Neuronal stem cell (in vitro differentiated cells): ENCODE data around the gene CPA4.

ENCODE experiments used
- DNase-seq: peaks from one replicate; pipeline ENCODE4 v3.0.0-alpha.2; 2013; ENCODE audit warnings: low spot score
- H2AFZ ChIP-seq: one replicate; pipeline ENCODE4 v1.6.1; 2013; ENCODE audit warnings: mild to moderate bottlenecking, low read length, inconsistent platforms
- H2AK5ac ChIP-seq: 2 replicates; pipeline ENCODE4 v1.6.1; 2013; ENCODE audit warnings: low read depth, mild to moderate bottlenecking, inconsistent platforms, low read length, moderate library complexity, mixed read lengths
- H2BK120ac ChIP-seq: 2 replicates; pipeline ENCODE4 v1.6.1; 2013; ENCODE audit warnings: low read depth, mild to moderate bottlenecking, inconsistent platforms, low read length, moderate library complexity, mixed read lengths
- H2BK12ac ChIP-seq: one replicate; pipeline ENCODE4 v1.6.1; 2013; ENCODE audit warnings: low read length, inconsistent platforms
- H2BK15ac ChIP-seq: 2 replicates; pipeline ENCODE4 v1.6.1; 2013; ENCODE audit warnings: mild to moderate bottlenecking, low read length, inconsistent platforms, mixed read lengths
- H2BK5ac ChIP-seq: one replicate; pipeline ENCODE4 v1.6.1; 2013; ENCODE audit warnings: inconsistent platforms, mild to moderate bottlenecking, low read length, moderate library complexity
- H3K14ac ChIP-seq: one replicate; pipeline ENCODE4 v1.6.1; 2013; ENCODE audit warnings: low read length, inconsistent platforms
- H3K18ac ChIP-seq: 2 replicates; pipeline ENCODE4 v1.6.1; 2013; ENCODE audit warnings: low read length, inconsistent platforms
- H3K23ac ChIP-seq: 2 replicates; pipeline ENCODE4 v1.6.1; 2013; ENCODE audit warnings: low read depth, mild to moderate bottlenecking, mixed read lengths, low read length, inconsistent platforms; ENCODE audit not compliant: poor library complexity
- H3K27ac ChIP-seq: replicated peaks from 3 replicates; pipeline ENCODE4 v1.5.1; 2013; ENCODE audit warnings: low read length, inconsistent platforms
- H3K27me3 ChIP-seq, 3 experiments: 2 replicates each; pipeline ENCODE4 v1.6.1; 2013; ENCODE audit warnings: low read length in 3 of 3, mild to moderate bottlenecking in 2 of 3, inconsistent platforms in 1 of 3, low read depth in 1 of 3, mixed read lengths in 1 of 3, moderate library complexity in 1 of 3; ENCODE audit not compliant: control insufficient read depth in 3 of 3, insufficient read depth in 3 of 3
- H3K36me3 ChIP-seq, 2 donors: replicated peaks in 1 of 2; 2 replicates each; pipeline ENCODE4 v1.6.1; 2013; ENCODE audit warnings: low read length in 2 of 2; ENCODE audit not compliant: control insufficient read depth in 2 of 2, insufficient read depth in 2 of 2
- H3K4ac ChIP-seq: 2 replicates; pipeline ENCODE4 v1.6.1; 2013; ENCODE audit warnings: inconsistent platforms, mild to moderate bottlenecking, low read length, moderate library complexity
- H3K4me1 ChIP-seq, 2 donors: 1 replicate in 1 of 2; 2 replicates in 1 of 2; pipeline ENCODE4 v1.6.1; 2013; ENCODE audit warnings: low read length in 2 of 2, low read depth in 1 of 2; ENCODE audit not compliant: control insufficient read depth in 2 of 2, insufficient read depth in 1 of 2
- H3K4me2 ChIP-seq: one replicate; pipeline ENCODE4 v1.6.1; 2013; ENCODE audit warnings: mild to moderate bottlenecking, low read length, inconsistent platforms; ENCODE audit not compliant: insufficient read depth, poor library complexity, severe bottlenecking
- H3K4me3 ChIP-seq, 2 donors: 2 replicates each; pipeline ENCODE4 v1.5.1; 2013; ENCODE audit warnings: low read length in 2 of 2, mild to moderate bottlenecking in 2 of 2, inconsistent platforms in 1 of 2, moderate library complexity in 1 of 2
- H3K79me1 ChIP-seq: one replicate; pipeline ENCODE4 v1.6.1; 2013; ENCODE audit warnings: low read depth, mild to moderate bottlenecking, inconsistent platforms, low read length, moderate library complexity
- H3K9ac ChIP-seq: one replicate; pipeline ENCODE4 v1.6.1; 2013; ENCODE audit warnings: mild to moderate bottlenecking, low read depth, low read length, inconsistent platforms; ENCODE audit not compliant: poor library complexity
- H3K9me3 ChIP-seq, 2 donors: replicated peaks in 1 of 2; 2 replicates each; pipeline versions ENCODE3 to v1.6.1; 2013; ENCODE audit warnings: low read length in 2 of 2, mild to moderate bottlenecking in 2 of 2, inconsistent platforms in 1 of 2, low read depth in 1 of 2, mixed read lengths in 1 of 2, moderate library complexity in 1 of 2; ENCODE audit not compliant: control insufficient read depth in 2 of 2, insufficient read depth in 1 of 2
- H4K8ac ChIP-seq: one replicate; pipeline ENCODE4 v1.6.1; 2013; ENCODE audit warnings: low read depth, mild to moderate bottlenecking, inconsistent platforms, low read length, moderate library complexity
- H4K91ac ChIP-seq: one replicate; pipeline ENCODE4 v1.6.1; 2013; ENCODE audit warnings: low read length, low read depth, mild to moderate bottlenecking, inconsistent platforms; ENCODE audit not compliant: poor library complexity
- WGBS, 2 donors: extraction: QIAGEN DNeasy Blood & Tissue Kit; methylation state at CpG; one replicate each; pipeline ENCODE4 v1.1.7; 2013; ENCODE audit warnings: missing lambda C conversion rate in 2 of 2, mixed read lengths in 1 of 2; ENCODE audit not compliant: insufficient read length in 2 of 2, insufficient replicate concordance in 1 of 2; ENCODE audit errors: extremely low coverage in 2 of 2; 5-methylcytosine and 5-hydroxymethylcytosine counted together

CPA4 gene

GRCh38 chr7:130333832-130334231 is 40.9 kb downstream of the CPA4 start:
- H3K4me1 ChIP-seq, result peaks cover 0 to 2% of the 10 kb centered on the region in 2 donors
- H3K18ac ChIP-seq, result no peak overlapping the region
- H2BK15ac ChIP-seq, result no peak overlapping the region
- H3K23ac ChIP-seq, result no peak overlapping the region
- no peak overlapping the region for H3K4me3 ChIP-seq
- no peak overlapping the region for H2BK12ac ChIP-seq
- H2BK5ac ChIP-seq, result no peak overlapping the region
- WGBS, 2 donors, result no CpG with 5 or more reads among the region's 2 CpGs
- no peaks in the 10 kb centered on the region for H3K79me1 ChIP-seq
- H3K9me3 ChIP-seq, result no peaks in the 10 kb centered on the region
- DNase-seq, result no peak
- no peak overlapping the region for H3K4me2 ChIP-seq
- H3K4ac ChIP-seq, result no peak overlapping the region
- H2BK120ac ChIP-seq, result no peak overlapping the region
- H2AFZ ChIP-seq, result no peak overlapping the region
- no peaks in the 10 kb centered on the region for H3K36me3 ChIP-seq
- no peak overlapping the region for H4K8ac ChIP-seq
- H2AK5ac ChIP-seq, result no peak overlapping the region
- no peak overlapping the region for H3K14ac ChIP-seq
- no peak overlapping the region for H3K27ac ChIP-seq
- H3K9ac ChIP-seq, result no peak overlapping the region
- H3K27me3 ChIP-seq, result no peaks in the 10 kb centered on the region
- no peak overlapping the region for H4K91ac ChIP-seq

DNA sequence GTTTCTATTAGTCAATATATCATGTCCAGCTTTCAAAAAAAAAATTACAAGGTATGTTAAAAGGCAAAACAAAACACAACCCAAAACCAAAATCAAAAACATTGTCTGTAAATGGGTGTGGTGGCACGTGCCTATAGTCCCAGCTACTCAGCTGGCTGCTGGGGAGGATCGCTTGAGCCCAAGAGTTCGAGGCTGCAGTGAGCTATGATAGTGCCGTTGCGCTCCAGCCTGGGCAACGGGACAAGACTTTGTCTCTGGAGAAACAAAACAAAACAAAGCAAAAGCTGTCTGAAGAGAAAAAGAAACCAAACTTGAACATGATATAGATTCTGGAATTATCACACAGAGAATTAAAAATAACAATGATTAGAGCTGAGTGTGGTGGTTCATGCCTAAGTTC is 41.3 kb downstream of the CPA4 start:
- no peak overlapping the region for H3K9ac ChIP-seq
- no peaks in the 10 kb centered on the region for H3K27me3 ChIP-seq
- no peak for DNase-seq
- no peak overlapping the region for H4K8ac ChIP-seq
- H3K23ac ChIP-seq, result no peak overlapping the region
- H3K79me1 ChIP-seq, result no peaks in the 10 kb centered on the region
- no peak overlapping the region for H3K27ac ChIP-seq
- H3K4me1 ChIP-seq, result peaks cover 0 to 2% of the 10 kb centered on the region in 2 donors
- H2AK5ac ChIP-seq, result no peak overlapping the region
- H3K4me3 ChIP-seq, result no peak overlapping the region
- no peak overlapping the region for H2BK12ac ChIP-seq
- no peak overlapping the region for H4K91ac ChIP-seq
- H2AFZ ChIP-seq, result no peak overlapping the region
- no peak overlapping the region for H3K14ac ChIP-seq
- H3K36me3 ChIP-seq, result no peaks in the 10 kb centered on the region
- H3K18ac ChIP-seq, result no peak overlapping the region
- H2BK15ac ChIP-seq, result no peak overlapping the region
- H3K4ac ChIP-seq, result no peak overlapping the region
- H3K4me2 ChIP-seq, result no peak overlapping the region
- no CpG with 5 or more reads among the region's 6 CpGs for WGBS, 2 donors
- no peak overlapping the region for H2BK5ac ChIP-seq
- no peaks in the 10 kb centered on the region for H3K9me3 ChIP-seq
- H2BK120ac ChIP-seq, result no peak overlapping the region

DNA sequence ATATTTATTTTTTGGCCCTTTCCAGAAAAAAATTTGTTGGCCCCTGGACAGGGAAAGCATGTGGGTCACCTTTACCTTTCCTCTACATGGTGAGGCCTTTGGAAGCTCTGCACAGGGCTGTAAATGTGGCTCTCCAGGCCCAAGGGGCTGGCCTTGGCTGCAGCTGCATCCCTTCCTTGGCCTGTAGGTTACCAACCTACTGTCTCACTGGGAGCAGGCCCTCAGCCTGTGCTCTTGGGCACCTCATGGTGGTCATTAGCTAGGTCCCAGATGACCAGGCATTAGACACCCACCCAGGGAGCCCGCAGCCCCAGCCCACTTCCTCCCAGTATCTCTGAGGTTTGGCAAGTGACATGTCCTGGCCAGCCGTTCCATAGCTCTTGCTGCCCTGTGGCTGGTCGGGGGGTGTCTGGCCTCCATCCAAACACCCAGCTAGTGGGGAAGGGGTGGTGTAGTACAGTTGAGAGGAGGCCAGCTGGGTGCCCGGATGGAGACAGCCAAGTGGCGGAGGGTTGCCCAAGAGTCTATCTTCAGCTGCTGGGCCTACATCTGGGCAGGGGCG is 44.5 kb downstream of the CPA4 start:
- Histone ChIP-seq H2BK12ac (peak overlapping the region; percentile 66), H3K23ac (peak overlapping the region; percentile 5), H3K9me3 (no peaks in the 10 kb centered on the region), H3K36me3 (no peaks in the 10 kb centered on the region), H3K18ac (peak overlapping the region; percentile 55), H3K14ac (peak overlapping the region; percentile 76), H2AFZ (no peak overlapping the region), H4K8ac (no peak overlapping the region), H2BK120ac (peak overlapping the region; percentile 44), H2BK15ac (peak overlapping the region; percentile 95), H3K4ac (no peak overlapping the region), H3K4me1 (peaks cover 0 to 2% of the 10 kb centered on the region in 2 donors), H2BK5ac (peak overlapping the region; percentile 71), H3K4me2 (no peak overlapping the region), H3K27me3 (no peaks in the 10 kb centered on the region), H3K79me1 (no peaks in the 10 kb centered on the region), H3K4me3 (no peak overlapping the region), H4K91ac (no peak overlapping the region), H2AK5ac (peak overlapping the region; percentile 95), H3K9ac (no peak overlapping the region), H3K27ac (no peak overlapping the region)
- no peak for DNase-seq
- WGBS, 2 donors, result no CpG with 5 or more reads among the region's 6 CpGs

DNA sequence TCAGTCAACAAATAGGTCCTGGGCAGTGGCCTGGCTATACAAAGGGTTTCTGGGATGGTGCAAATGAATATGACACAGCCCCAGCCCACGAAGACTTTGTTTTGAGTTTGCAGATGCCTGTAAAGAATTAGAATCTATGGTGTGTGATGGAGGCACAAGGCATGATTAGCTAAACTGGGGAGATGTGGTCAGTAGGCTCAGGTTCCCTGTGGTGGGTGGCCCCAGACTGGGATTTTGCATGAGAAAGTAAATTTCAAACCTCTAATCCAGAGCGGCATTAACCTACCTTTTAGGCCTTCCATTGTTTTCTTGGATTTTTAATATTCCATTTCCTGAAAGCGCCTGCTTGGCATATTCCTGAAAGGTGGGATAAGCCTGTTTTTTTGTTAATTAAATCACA is 45.3 kb downstream of the CPA4 start:
- Histone ChIP-seq H4K8ac (no peak overlapping the region), H2AFZ (no peak overlapping the region), H4K91ac (no peak overlapping the region), H3K9ac (no peak overlapping the region), H2AK5ac (peak overlapping the region; percentile 95), H2BK15ac (no peak overlapping the region), H3K23ac (no peak overlapping the region), H3K9me3 (no peaks in the 10 kb centered on the region), H3K4ac (no peak overlapping the region), H3K79me1 (no peaks in the 10 kb centered on the region), H2BK5ac (no peak overlapping the region), H3K27ac (no peak overlapping the region), H3K4me1 (peaks cover 0 to 2% of the 10 kb centered on the region in 2 donors), H3K14ac (no peak overlapping the region), H3K18ac (no peak overlapping the region), H3K4me3 (no peak overlapping the region), H3K4me2 (no peak overlapping the region), H2BK12ac (no peak overlapping the region), H2BK120ac (no peak overlapping the region), H3K27me3 (no peaks in the 10 kb centered on the region), H3K36me3 (no peaks in the 10 kb centered on the region)
- WGBS, 2 donors, result no CpG with 5 or more reads among the region's 3 CpGs
- no peak for DNase-seq
